Measurements from ENCODE around the gene GRWD1. TPM values are rescaled to one million over a fixed set of nuclear protein-coding genes. Genes with fewer than 3 reads are reported as not detected.

Gene GRWD1
- total RNA-seq, 1 donor from 2014 or later: 34.0 TPM

DNA sequence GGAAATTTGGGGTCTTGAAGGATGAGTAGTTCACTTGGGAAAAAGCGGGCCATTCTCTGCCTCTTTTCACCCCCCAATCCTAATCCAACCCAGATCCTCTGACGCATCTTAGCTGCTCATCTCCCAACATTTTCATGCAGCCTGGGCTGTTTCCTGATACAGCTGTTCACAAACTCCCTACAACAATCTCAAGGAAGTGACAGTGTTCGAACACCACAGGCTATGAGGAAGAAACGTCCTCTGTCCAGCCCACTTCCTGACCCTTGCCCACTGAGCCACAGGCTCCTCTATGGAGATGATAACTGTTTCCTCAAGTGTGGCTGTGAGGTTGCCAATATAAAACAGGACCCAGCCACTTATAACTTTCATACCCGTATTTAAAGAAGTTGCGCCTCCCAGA, 49.6 kb downstream of the GRWD1 start:
- Mint-ChIP-seq H3K9me3 (no peaks in the 10 kb centered on the region), H3K4me1 (peaks cover 37% of the 10 kb centered on the region), H3K36me3 (no peaks in the 10 kb centered on the region), H3K4me3 (peak overlapping the region; percentile 75), H3K27me3 (ENCODE audit: low read depth) (peaks cover 7% of the 10 kb centered on the region), H3K27ac (peak overlapping the region; percentile 86)
- no peak for DNase-seq (ENCODE audit: low spot score in 2 of 2, unreplicated experiment in 2 of 2)
- TF ChIP-seq, protein P1, sequence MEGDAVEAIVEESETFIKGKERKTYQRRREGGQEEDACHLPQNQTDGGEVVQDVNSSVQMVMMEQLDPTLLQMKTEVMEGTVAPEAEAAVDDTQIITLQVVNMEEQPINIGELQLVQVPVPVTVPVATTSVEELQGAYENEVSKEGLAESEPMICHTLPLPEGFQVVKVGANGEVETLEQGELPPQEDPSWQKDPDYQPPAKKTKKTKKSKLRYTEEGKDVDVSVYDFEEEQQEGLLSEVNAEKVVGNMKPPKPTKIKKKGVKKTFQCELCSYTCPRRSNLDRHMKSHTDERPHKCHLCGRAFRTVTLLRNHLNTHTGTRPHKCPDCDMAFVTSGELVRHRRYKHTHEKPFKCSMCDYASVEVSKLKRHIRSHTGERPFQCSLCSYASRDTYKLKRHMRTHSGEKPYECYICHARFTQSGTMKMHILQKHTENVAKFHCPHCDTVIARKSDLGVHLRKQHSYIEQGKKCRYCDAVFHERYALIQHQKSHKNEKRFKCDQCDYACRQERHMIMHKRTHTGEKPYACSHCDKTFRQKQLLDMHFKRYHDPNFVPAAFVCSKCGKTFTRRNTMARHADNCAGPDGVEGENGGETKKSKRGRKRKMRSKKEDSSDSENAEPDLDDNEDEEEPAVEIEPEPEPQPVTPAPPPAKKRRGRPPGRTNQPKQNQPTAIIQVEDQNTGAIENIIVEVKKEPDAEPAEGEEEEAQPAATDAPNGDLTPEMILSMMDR (IDR thresholded peaks at IDR 0.05; ENCODE audit: unreplicated experiment): no peak

DNA sequence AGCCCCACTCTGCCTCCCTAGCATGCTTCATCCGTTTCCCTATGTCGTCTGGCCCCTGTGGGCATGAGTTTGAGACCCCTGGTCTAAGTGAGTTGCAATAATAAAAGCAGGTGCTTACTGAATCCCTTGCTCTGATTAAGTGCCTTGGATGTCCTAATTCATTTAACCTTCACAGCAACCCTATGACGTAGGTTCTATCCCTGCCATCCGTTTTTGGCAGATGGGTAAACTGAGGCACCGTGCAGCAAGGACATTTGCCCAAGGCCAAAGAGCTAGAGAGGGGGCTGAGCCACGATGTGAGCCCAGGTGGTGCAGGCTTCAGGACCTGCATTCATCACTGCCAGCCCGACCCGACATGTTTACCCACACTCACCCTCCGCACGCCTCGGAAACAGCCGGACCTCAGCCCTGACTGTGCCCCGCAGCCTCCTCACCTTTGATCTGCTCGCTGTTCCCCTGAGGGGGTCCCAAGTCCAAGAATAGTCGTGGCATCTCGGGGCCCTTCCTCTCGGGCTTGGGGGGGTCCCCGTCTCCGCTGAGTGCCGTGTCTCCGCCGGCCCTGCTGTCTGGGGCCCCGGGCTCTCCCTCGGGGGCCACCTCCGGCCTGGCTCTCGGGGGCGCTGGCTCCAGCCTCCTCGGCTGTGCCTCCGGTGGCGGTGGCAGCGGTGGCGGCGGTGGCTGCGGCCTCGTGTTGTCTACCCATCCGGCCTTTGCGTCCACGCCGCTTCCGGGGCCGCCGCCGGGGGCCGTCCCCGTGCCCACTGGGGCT, 51.4 kb downstream of the GRWD1 start:
- TF ChIP-seq, protein P1 (IDR thresholded peaks at IDR 0.05; ENCODE audit: unreplicated experiment): no peak
- Mint-ChIP-seq H3K36me3 (no peaks in the 10 kb centered on the region), H3K27ac (no peak overlapping the region), H3K9me3 (no peaks in the 10 kb centered on the region), H3K4me1 (peaks cover 33% of the 10 kb centered on the region), H3K27me3 (ENCODE audit: low read depth) (peaks cover 3% of the 10 kb centered on the region), H3K4me3 (no peak overlapping the region)
- DNase-seq (ENCODE audit: low spot score in 2 of 2, unreplicated experiment in 2 of 2): no peak

DNA sequence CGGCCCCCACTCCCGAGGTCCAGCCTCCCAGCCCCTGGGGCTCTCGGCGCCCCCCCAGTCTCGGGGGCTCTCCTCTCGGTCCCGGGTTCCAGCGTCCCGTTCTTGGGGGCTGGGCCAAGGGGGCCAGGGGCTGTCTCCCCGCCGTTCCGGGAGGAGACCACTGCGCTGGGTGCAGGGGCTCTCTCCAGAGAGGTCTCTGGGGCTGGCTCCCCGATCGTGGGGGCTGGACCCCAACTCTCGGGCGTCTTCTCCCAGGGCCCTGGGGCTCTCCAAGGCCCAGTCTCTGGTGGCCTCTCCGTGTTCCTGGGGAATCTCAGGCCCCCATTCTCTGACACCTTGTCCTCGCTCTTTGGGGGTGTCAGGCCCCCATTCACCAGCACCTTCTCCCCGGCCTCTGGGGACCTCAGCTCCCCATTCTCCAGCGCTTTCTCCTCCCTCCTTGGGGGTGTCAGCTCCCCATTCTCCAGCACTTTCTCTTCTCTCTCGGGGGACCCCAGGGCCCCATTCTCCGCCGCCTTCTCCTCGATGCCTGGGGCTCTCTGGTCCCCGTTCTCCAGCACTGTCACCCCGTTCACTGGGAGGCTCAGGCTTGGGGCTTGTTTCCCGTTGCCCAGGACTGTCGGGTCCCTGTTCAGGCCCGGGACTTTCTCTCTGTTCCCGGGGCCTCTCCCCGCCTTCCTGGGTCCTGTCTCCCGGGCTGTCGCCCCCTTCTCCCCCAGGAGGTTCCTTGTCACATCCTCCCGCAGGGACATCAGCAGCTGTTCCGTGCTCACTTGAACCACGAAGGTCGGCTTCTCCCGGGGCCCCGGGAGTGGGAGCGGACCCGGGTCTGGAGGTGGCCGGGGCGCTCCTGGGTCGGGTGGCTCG, 52.2 kb downstream of the GRWD1 start:
- Mint-ChIP-seq H3K4me1 (peaks cover 32% of the 10 kb centered on the region), H3K4me3 (no peak overlapping the region), H3K36me3 (no peaks in the 10 kb centered on the region), H3K9me3 (no peaks in the 10 kb centered on the region), H3K27me3 (ENCODE audit: low read depth) (no peaks in the 10 kb centered on the region), H3K27ac (no peak overlapping the region)
- no peak for DNase-seq (ENCODE audit: low spot score in 2 of 2, unreplicated experiment in 2 of 2)
- TF ChIP-seq, protein P1 (IDR thresholded peaks at IDR 0.05; ENCODE audit: unreplicated experiment): no peak

DNA sequence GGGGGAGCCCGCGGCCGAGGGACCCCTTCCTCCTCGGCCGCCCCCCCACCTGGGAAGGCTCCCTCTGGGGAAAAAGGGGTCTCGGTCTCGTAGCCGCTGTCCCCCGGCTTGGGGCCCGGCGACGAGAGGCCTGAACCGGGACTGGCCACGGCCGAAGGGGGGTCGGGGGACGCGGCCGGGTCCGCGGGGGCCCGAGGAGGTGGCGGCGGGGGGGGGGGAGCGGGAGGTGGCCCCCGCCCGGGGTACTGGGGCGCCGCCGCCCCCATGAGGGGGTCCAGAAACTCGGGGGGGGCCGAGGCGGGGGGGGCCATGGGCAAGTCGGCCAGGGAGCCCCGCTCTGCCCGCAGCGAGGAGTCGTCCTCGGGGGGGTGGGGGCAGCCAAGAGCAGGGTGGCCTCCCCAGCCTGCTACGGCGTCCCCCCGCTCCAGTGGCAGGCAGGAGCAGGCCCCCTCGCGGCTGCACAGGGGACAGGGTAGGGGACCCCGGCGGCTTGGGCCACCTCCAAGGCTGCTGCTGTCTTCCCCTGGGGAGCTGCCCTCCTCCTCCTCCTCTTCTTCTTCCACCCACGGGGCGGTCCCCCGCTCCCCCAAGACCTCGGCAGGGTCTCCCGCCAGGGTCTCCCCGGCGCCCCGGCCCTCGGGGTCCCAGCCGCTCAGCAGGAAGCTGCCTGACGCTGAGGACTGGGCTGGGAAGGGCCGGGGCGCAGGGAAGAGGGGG, 53.0 kb downstream of the GRWD1 start:
- Mint-ChIP-seq H3K27me3 (ENCODE audit: low read depth) (no peaks in the 10 kb centered on the region), H3K4me3 (no peak overlapping the region), H3K4me1 (peaks cover 35% of the 10 kb centered on the region), H3K27ac (no peak overlapping the region), H3K36me3 (no peaks in the 10 kb centered on the region), H3K9me3 (no peaks in the 10 kb centered on the region)
- TF ChIP-seq, protein P1 (IDR thresholded peaks at IDR 0.05; ENCODE audit: unreplicated experiment): no peak
- no peak for DNase-seq (ENCODE audit: low spot score in 2 of 2, unreplicated experiment in 2 of 2)

DNA sequence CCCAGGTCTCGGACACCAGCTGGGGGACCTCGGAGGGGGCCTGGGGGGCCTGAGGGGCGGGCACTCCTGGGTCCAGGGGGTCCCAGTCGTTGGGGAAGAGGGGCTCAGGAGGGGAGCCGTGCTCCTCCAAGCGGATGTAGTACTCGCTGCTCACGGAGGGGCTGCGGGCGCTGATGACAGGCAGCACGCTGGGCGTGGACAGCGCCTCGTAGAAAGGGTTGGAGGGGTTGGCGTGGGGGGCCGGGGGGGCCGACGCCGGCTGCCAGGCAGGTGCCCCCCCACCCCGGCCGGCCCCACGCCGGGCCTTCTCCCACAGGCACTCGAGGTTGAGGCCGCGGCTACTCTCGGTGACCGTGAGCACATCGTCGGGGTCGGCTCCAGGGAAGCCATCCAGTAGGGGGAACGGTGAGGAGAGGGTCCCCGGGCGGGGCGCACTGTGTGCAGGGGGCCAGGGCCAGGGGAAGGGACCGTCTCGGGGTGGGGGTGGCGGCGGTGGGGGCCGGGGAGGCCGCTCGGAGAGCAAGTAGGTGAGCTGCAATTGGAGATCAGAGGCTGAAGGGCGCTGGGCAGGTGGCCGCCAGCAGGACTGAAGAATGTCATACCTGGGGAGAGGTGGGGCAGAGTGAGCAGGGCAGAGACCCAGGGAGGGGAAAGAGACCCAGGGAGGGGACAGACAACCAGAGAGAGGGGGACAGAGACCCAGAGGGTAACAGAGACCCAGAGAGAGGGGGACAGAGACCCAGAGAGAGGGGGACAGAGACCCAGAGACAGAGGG, 53.7 kb downstream of the GRWD1 start:
- peaks cover 31% of the 10 kb centered on the region for H3K4me1 Mint-ChIP-seq
- DNase-seq (ENCODE audit: low spot score in 2 of 2, unreplicated experiment in 2 of 2): no peak
- H3K36me3 Mint-ChIP-seq: no peaks in the 10 kb centered on the region
- H3K27me3 Mint-ChIP-seq (ENCODE audit: low read depth): no peaks in the 10 kb centered on the region
- H3K9me3 Mint-ChIP-seq: no peaks in the 10 kb centered on the region
- H3K27ac Mint-ChIP-seq: peak overlapping the region; percentile 16
- peak overlapping the region; percentile 53 for H3K4me3 Mint-ChIP-seq
- TF ChIP-seq, protein P1 (IDR thresholded peaks at IDR 0.05; ENCODE audit: unreplicated experiment): no peak

Data from mesothelial cell of epicardium (in vitro differentiated cells).